Activated B cell treated with CpG ODN at 0.5 μM for 24 hours (primary cell): ENCODE results near the gene TEAD1. TPM values are rescaled to one million over a fixed set of nuclear protein-coding genes. Genes with fewer than 3 reads are reported as not detected.

ENCODE experiments used
- ATAC-seq: fragments of 200-7000 bp; cut with Tn5 transposase; one replicate; pipeline ENCODE4 v1.10.0; 2021; ENCODE audit warnings: low read depth, mild to moderate bottlenecking, moderate library complexity
- CTCF ChIA-PET: fragments of 350-600 bp; sonication (Branson Sonifier 250); formaldehyde crosslinking; loops from one replicate; lab custom pipeline; 2021; ENCODE audit warnings: antibody characterized with exemption; lab: Charles Lee
- POLR2A ChIA-PET: fragments of 350-600 bp; sonication (Branson Sonifier 250); formaldehyde crosslinking; loops from one replicate; lab custom pipeline; 2021; ENCODE audit warnings: antibody characterized with exemption; lab: Charles Lee
- DNase-seq: peaks from one replicate; pipeline ENCODE4 v3.0.0; 2022
- H3K27ac Mint-ChIP-seq: one replicate; pipeline ENCODE4 v1.8.0; 2020; ENCODE audit warnings: mixed read lengths
- H3K27me3 Mint-ChIP-seq: one replicate; pipeline ENCODE4 v1.8.0; 2021; ENCODE audit warnings: mixed read lengths
- H3K36me3 Mint-ChIP-seq: one replicate; pipeline ENCODE4 v1.8.0; 2021; ENCODE audit warnings: low read depth, mixed read lengths
- H3K4me1 Mint-ChIP-seq: one replicate; pipeline ENCODE4 v1.8.0; 2021; ENCODE audit warnings: mixed read lengths
- H3K4me3 Mint-ChIP-seq: one replicate; pipeline ENCODE4 v1.8.0; 2020; ENCODE audit warnings: mild to moderate bottlenecking, mixed read lengths
- H3K9me3 Mint-ChIP-seq: one replicate; pipeline ENCODE4 v1.8.0; 2020; ENCODE audit warnings: mixed read lengths
- intact Hi-C: fragments of 100-400 bp; cut with micrococcal nuclease; formaldehyde crosslinking; loops from one replicate; pipeline ENCODE4 v1.15.1; 2024
- total RNA-seq: library from RNA; stranded (reverse); gene quantifications from 2 replicates; pipeline ENCODE4 v1.2.3, GENCODE V29; 2022
- TF ChIP-seq, protein P1 (sequence below): fragments of 200-600 bp; IDR thresholded peaks from one replicate; pipeline ENCODE4 v1.8.0; 2022; ENCODE audit warnings: antibody characterized with exemption, mild to moderate bottlenecking

The TEAD1 gene
- total RNA-seq, 1 donor from 2014 or later = 0.07 TPM

DNA sequence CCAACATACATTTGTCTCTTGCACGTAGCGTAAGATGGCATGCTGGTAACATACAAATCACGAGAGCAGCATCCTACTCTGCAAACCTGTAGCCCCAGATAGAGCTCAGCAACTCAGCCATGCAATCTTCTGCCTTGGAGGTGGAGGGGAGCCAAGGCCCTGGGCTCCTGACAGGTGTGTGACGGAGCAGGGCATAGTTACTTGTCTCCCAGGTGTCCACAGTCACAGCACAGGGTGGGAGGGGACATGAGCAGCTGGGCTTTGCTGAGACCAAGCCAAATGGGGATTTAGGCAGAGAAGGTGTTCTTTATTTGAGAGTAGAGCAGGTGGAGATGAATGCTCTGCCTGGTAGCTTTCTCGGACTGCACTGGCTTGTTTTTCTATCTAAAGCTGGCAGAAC lies 111.7 kb downstream of the TEAD1 start:
- CTCF ChIA-PET = no interaction called here
- Mint-ChIP-seq H3K4me3 (no peak overlapping the region), H3K36me3 (no peaks in the 10 kb centered on the region), H3K27me3 (peaks cover 3% of the 10 kb centered on the region), H3K4me1 (no peaks in the 10 kb centered on the region), H3K9me3 (no peaks in the 10 kb centered on the region), H3K27ac (no peak overlapping the region)
- POLR2A ChIA-PET = no interaction called here
- ATAC-seq (no peak), DNase-seq (no peak)
- intact Hi-C loops = no loop called here
- TF ChIP-seq, protein P1, sequence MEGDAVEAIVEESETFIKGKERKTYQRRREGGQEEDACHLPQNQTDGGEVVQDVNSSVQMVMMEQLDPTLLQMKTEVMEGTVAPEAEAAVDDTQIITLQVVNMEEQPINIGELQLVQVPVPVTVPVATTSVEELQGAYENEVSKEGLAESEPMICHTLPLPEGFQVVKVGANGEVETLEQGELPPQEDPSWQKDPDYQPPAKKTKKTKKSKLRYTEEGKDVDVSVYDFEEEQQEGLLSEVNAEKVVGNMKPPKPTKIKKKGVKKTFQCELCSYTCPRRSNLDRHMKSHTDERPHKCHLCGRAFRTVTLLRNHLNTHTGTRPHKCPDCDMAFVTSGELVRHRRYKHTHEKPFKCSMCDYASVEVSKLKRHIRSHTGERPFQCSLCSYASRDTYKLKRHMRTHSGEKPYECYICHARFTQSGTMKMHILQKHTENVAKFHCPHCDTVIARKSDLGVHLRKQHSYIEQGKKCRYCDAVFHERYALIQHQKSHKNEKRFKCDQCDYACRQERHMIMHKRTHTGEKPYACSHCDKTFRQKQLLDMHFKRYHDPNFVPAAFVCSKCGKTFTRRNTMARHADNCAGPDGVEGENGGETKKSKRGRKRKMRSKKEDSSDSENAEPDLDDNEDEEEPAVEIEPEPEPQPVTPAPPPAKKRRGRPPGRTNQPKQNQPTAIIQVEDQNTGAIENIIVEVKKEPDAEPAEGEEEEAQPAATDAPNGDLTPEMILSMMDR = no peak

DNA sequence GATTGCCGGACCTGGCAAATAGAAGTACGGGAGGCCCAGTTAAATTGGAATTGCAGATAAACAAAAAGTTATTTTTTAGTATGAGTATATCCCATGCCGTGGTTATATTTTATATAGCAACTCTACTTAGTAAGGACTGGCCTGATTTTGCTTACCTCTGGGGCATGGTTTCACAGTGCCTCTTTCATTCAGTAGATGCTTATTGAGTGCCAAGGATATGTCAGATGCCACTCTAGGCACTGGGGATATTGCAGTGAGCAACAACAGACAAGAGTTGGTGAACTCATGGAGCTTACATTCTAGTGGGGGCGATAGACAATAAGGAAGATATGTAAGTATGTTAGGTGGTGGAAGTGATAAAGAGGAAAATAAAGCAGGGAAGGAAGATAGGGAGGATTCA lies 112.2 kb downstream of the TEAD1 start:
- Mint-ChIP-seq H3K9me3 (no peaks in the 10 kb centered on the region), H3K36me3 (no peaks in the 10 kb centered on the region), H3K4me1 (no peaks in the 10 kb centered on the region), H3K27ac (no peak overlapping the region), H3K27me3 (peaks cover 3% of the 10 kb centered on the region), H3K4me3 (no peak overlapping the region)
- TF ChIP-seq, protein P1 = no peak
- ATAC-seq (no peak), DNase-seq (no peak)
- ChIA-PET CTCF (no interaction called here), POLR2A (no interaction called here)
- intact Hi-C loops = no loop called here

DNA sequence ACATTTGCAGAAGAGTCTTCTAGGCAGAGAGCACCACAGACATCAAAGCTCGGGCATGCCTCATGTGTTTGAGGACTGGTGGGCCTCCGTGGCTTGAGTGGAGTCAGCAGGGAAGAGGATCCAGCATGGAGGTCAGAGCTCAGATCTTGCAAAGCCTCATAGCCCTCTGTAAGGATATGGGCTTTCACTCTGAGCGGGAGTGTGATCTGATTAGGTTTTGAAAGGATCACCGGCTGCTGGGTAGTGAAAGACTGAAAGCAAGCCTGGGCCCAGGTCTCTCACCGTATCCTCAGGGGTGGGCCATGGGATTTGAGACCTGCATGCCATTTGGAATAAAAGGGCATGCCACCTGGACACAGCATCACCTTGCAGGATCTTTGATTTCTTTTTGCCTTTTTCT lies 112.7 kb downstream of the TEAD1 start:
- H3K27ac Mint-ChIP-seq = no peak overlapping the region
- H3K36me3 Mint-ChIP-seq = no peaks in the 10 kb centered on the region
- no peaks in the 10 kb centered on the region for H3K4me1 Mint-ChIP-seq
- ATAC-seq (no peak), DNase-seq (no peak)
- H3K9me3 Mint-ChIP-seq = no peaks in the 10 kb centered on the region
- CTCF ChIA-PET = no interaction called here
- TF ChIP-seq, protein P1 = no peak
- intact Hi-C loops = no loop called here
- no peak overlapping the region for H3K4me3 Mint-ChIP-seq
- POLR2A ChIA-PET = no interaction called here
- peaks cover 3% of the 10 kb centered on the region for H3K27me3 Mint-ChIP-seq

DNA sequence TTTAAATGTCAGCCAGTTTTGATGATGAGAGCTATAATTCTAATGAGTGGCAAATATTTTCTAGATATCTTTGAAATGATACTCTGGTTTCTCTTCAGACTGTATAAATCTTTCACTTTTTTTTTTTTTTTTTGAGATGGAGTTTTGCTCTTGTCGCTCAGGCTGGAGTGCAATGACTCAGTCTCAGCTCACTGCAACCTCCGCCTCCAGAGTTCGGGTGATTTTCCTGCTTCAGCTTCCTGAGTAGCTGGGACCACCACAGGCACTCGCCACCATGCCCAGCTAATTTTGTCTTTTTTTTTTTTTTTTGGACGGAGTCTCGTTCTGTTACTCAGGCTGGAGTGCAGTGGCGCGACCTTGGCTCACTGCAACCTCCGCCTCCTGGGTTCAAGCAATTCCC lies 113.6 kb downstream of the TEAD1 start:
- CTCF ChIA-PET = no interaction called here
- Mint-ChIP-seq H3K4me3 (no peak overlapping the region), H3K27me3 (peaks cover 3% of the 10 kb centered on the region), H3K9me3 (no peaks in the 10 kb centered on the region), H3K27ac (no peak overlapping the region), H3K36me3 (no peaks in the 10 kb centered on the region), H3K4me1 (no peaks in the 10 kb centered on the region)
- intact Hi-C loops = no loop called here
- ATAC-seq = no peak
- TF ChIP-seq, protein P1 = no peak
- POLR2A ChIA-PET = no interaction called here
- DNase-seq = no peak

DNA sequence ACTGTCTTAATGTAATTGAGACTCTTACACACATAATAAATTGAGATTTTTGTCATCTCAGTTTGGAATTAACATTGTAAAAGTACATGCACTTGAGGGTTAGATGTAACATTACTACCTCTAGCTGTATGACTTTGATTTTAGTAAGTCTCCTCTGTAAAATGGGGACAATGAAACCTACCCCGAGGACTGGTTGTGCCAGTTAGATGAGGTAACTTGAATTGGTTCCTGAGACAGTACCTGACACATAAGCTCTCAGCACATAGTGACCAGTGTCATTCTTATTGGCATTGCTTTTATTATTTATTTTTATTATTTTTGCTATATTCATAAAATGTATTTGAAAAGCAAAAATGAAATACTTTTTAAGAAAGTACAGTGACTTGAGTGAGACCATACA lies 114.8 kb downstream of the TEAD1 start:
- Mint-ChIP-seq H3K9me3 (no peaks in the 10 kb centered on the region), H3K27me3 (no peaks in the 10 kb centered on the region), H3K36me3 (no peaks in the 10 kb centered on the region), H3K4me3 (no peak overlapping the region), H3K4me1 (no peaks in the 10 kb centered on the region), H3K27ac (no peak overlapping the region)
- DNase-seq = no peak
- ChIA-PET POLR2A (no interaction called here), CTCF (no interaction called here)
- ATAC-seq = no peak
- TF ChIP-seq, protein P1 = no peak
- intact Hi-C loops = no loop called here
